GM10266 (cell line): ENCODE data around the gene P2RY2.

Source experiments
- DNase-seq: peaks from one replicate; pipeline ENCODE4 v3.0.0; 2012; ENCODE audit errors: extremely low spot score
- CTCF ChIP-seq: IDR thresholded peaks from 2 replicates; pipeline ENCODE4 v1.5.1; 2012; ENCODE audit warnings: mild to moderate bottlenecking, low read depth; ENCODE audit not compliant: control insufficient read depth, insufficient read depth; ENCODE audit errors: missing control alignments

Gene P2RY2

GRCh38 chr11:73274722-73275380 lies 56.8 kb downstream of the P2RY2 start:
- DNase-seq = no peak
- no peak for TF ChIP-seq CTCF

GRCh38 chr11:73275381-73275750 lies 57.3 kb downstream of the P2RY2 start:
- no peak for TF ChIP-seq CTCF
- no peak for DNase-seq

- DNase-seq = no peak
- no peak for TF ChIP-seq CTCF
Observed at GRCh38 chr11:73277467-73277866, 59.4 kb downstream of the P2RY2 start.

- no peak for DNase-seq
- TF ChIP-seq CTCF = no peak
Observed at GRCh38 chr11:73280626-73281025, 62.5 kb downstream of the P2RY2 start.

GRCh38 chr11:73281201-73281741 lies 63.2 kb downstream of the P2RY2 start:
- DNase-seq = no peak
- no peak for TF ChIP-seq CTCF

GRCh38 chr11:73281796-73282660 lies 63.9 kb downstream of the P2RY2 start:
- TF ChIP-seq CTCF = no peak
- DNase-seq = no peak

GRCh38 chr11:73283276-73284000 lies 65.4 kb downstream of the P2RY2 start:
- no peak for TF ChIP-seq CTCF
- no peak for DNase-seq
